HG02840 (cell line): ENCODE results near the gene ANO7.

Experiments
- ATAC-seq: cut with Tn5 transposase; IDR thresholded peaks from one replicate; pipeline ENCODE4 v1.9.1; 2021; ENCODE audit warnings: mild to moderate bottlenecking, moderate library complexity, moderate number of reproducible peaks; ENCODE audit not compliant: unreplicated experiment, low FRiP score

The ANO7 gene

GRCh38 chr2:241188361-241189092 lies at the start of gene ANO7:
Gene ANO7 (plus strand): TSS chr2:241188677. CDS start chr2:241190064, 1,387 bp downstream.
- ATAC-seq = no peak

- no peak for ATAC-seq
These were observed 48.7 kb upstream of the ANO7 start for GRCh38 chr2:241139531-241140444.

GRCh38 chr2:241140445-241140840 lies 48.0 kb upstream of the ANO7 start:
- ATAC-seq = no peak

- ATAC-seq = no peak
These were observed 47.2 kb upstream of the ANO7 start for GRCh38 chr2:241141214-241141770.

GRCh38 chr2:241142063-241142462 lies 46.4 kb upstream of the ANO7 start:
- no peak for ATAC-seq

- ATAC-seq = no peak
These were observed 45.9 kb upstream of the ANO7 start for GRCh38 chr2:241142593-241142992.

GRCh38 chr2:241146286-241146685 lies 42.2 kb upstream of the ANO7 start:
- no peak for ATAC-seq

GRCh38 chr2:241147336-241147735 lies 41.1 kb upstream of the ANO7 start:
- no peak for ATAC-seq

- no peak for ATAC-seq
These were observed 40.2 kb upstream of the ANO7 start for GRCh38 chr2:241148239-241148638.

GRCh38 chr2:241148891-241149674 lies 39.4 kb upstream of the ANO7 start, which contains the start of gene PASK:
Gene PASK (minus strand): TSS chr2:241149472. CDS start chr2:241143032, 6,440 bp downstream.
- peak; percentile 57 for ATAC-seq

GRCh38 chr2:241149675-241149924 lies 38.9 kb upstream of the ANO7 start:
- peak; percentile 12 for ATAC-seq

- ATAC-seq = peak; percentile 67
These were observed 38.4 kb upstream of the ANO7 start, which contains the start of gene PPP1R7 for GRCh38 chr2:241149925-241150659. Gene PPP1R7 (plus strand): TSS chr2:241150467. CDS start chr2:241150496, 29 bp downstream.

GRCh38 chr2:241150660-241151530 lies 37.6 kb upstream of the ANO7 start:
- ATAC-seq = no peak

GRCh38 chr2:241151934-241152660 lies 36.4 kb upstream of the ANO7 start:
- no peak for ATAC-seq

- ATAC-seq = no peak
These were observed 34.9 kb upstream of the ANO7 start for GRCh38 chr2:241153616-241154015.

GRCh38 chr2:241154915-241155314 lies 33.6 kb upstream of the ANO7 start:
- no peak for ATAC-seq

GRCh38 chr2:241155936-241156335 lies 32.5 kb upstream of the ANO7 start:
- ATAC-seq = no peak

GRCh38 chr2:241156971-241157441 lies 31.5 kb upstream of the ANO7 start:
- ATAC-seq = no peak
